M059J (cell line): ENCODE data around the gene SPRR4. TPM values are rescaled to one million over a fixed set of nuclear protein-coding genes. Genes with fewer than 3 reads are reported as not detected.
"Not testable (repeated sequence)": the region's sequence is repeated elsewhere in the genome, so short reads cannot be mapped to it uniquely, and the experiment has no call there.

ENCODE experiments used
- DNase-seq: peaks from one replicate; pipeline ENCODE4 v3.0.0-alpha.2; 2012; ENCODE audit warnings: low read depth
- total RNA-seq: library from RNA; depleted of rRNA; stranded (reverse); fragments of >200 nt; shearing (Covaris generic); gene quantifications from 2 replicates; pipeline ENCODE4 v1.2.3, GENCODE V29; 2014; rRNA removed

The SPRR4 gene
- total RNA-seq, 1 experiment from 2014 or later, result not detected

DNA sequence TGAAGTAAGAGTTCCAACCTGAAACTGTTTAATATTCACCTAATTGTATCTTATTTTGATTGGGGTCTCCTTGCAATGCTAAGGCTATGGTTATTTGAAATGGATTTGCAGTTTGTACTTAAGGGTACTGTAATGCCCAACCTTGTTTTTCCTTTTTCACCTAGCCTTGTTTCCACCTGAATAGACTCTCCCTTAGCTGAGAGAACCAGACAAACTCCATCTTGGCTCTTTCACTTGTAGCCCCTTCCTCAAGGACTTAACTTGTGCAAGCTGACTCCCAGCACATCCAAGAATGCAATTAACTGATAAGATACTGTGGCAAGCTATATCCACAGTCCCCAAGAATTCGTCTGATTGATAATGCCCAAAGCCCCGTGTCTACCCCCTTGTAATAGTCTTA lies 51.4 kb downstream of the SPRR4 start:
- not testable (repeated sequence) for DNase-seq

Other genes starting within 250 kb of the SPRR4 start
- not detected in 2 replicates for gene KPRP, start 212.6 kb upstream of the SPRR4 start, total RNA-seq
- gene LCE1F, start 195.5 kb upstream of the SPRR4 start, total RNA-seq, result not detected in 2 replicates
- gene LCE1E, start 184.4 kb upstream of the SPRR4 start, total RNA-seq, result not detected in 2 replicates
- gene LCE1D, start 173.9 kb upstream of the SPRR4 start, total RNA-seq, result not detected in 2 replicates
- gene LCE1C, start 164.0 kb upstream of the SPRR4 start, total RNA-seq, result not detected in 2 replicates
- not detected in 2 replicates for gene LCE1B, start 158.7 kb upstream of the SPRR4 start, total RNA-seq
- not detected in 2 replicates for gene LCE1A, start 143.2 kb upstream of the SPRR4 start, total RNA-seq
- not detected in 2 replicates for gene LCE6A, start 127.8 kb upstream of the SPRR4 start, total RNA-seq
- not detected in 2 replicates for gene LCE7A, start 110.7 kb upstream of the SPRR4 start, total RNA-seq
- not detected in 2 replicates for gene SMCP, start 92.3 kb upstream of the SPRR4 start, total RNA-seq
- not detected in 2 replicates for gene IVL, start 62.1 kb upstream of the SPRR4 start, total RNA-seq
- gene SPRR5, start 23.4 kb upstream of the SPRR4 start, total RNA-seq, result not detected in 2 replicates
- not detected in 2 replicates for gene SPRR1A, start 13.4 kb downstream of the SPRR4 start, total RNA-seq
- gene SPRR3, start 31.1 kb downstream of the SPRR4 start, total RNA-seq, result not detected in 2 replicates
- not detected in 2 replicates for gene SPRR1B, start 60.6 kb downstream of the SPRR4 start, total RNA-seq
- gene SPRR2D, start 70.5 kb downstream of the SPRR4 start, total RNA-seq, result not detected in 2 replicates
- gene SPRR2A, start 86.9 kb downstream of the SPRR4 start, total RNA-seq, result not detected in 2 replicates
- gene SPRR2B, start 101.0 kb downstream of the SPRR4 start, total RNA-seq, result not detected in 2 replicates
- gene SPRR2E, start 123.9 kb downstream of the SPRR4 start, total RNA-seq, result not detected in 2 replicates
- not detected in 2 replicates for gene SPRR2F, start 142.9 kb downstream of the SPRR4 start, total RNA-seq
- gene SPRR2G, start 180.2 kb downstream of the SPRR4 start, total RNA-seq, result not detected in 2 replicates
- gene LELP1, start 232.8 kb downstream of the SPRR4 start, total RNA-seq, result not detected in 2 replicates
- not detected in 2 replicates for gene PRR9, start 246.9 kb downstream of the SPRR4 start, total RNA-seq